Mesenchymal stem cell (in vitro differentiated cells and primary cell): ENCODE measurements around the gene GSTK1.

Experiments
- DNase-seq: peaks from one replicate; pipeline ENCODE4 v3.0.0-alpha.2; 2013
- H2AFZ ChIP-seq: one replicate; pipeline ENCODE4 v1.6.1; 2013; ENCODE audit warnings: low read depth, mild to moderate bottlenecking, control low read depth, inconsistent platforms, low read length, moderate library complexity
- H2AK5ac ChIP-seq: 2 replicates; pipeline ENCODE4 v1.6.1; 2013; ENCODE audit warnings: low read length, moderate library complexity, mild to moderate bottlenecking, inconsistent platforms; ENCODE audit not compliant: severe bottlenecking
- H2BK120ac ChIP-seq: one replicate; pipeline ENCODE4 v1.6.1; 2013; ENCODE audit warnings: low read depth, mild to moderate bottlenecking, inconsistent platforms, low read length, moderate library complexity
- H2BK12ac ChIP-seq, 2 experiments: one replicate each; pipeline ENCODE4 v1.6.1; 2013; ENCODE audit warnings: inconsistent platforms in 2 of 2, low read length in 2 of 2, mild to moderate bottlenecking in 2 of 2, moderate library complexity in 2 of 2, control low read depth in 1 of 2
- H2BK15ac ChIP-seq: one replicate; pipeline ENCODE4 v1.6.1; 2013; ENCODE audit warnings: mild to moderate bottlenecking, low read depth, inconsistent platforms; ENCODE audit not compliant: poor library complexity, severe bottlenecking
- H2BK5ac ChIP-seq: 2 replicates; pipeline ENCODE4 v1.6.1; 2013; ENCODE audit warnings: low read depth, mild to moderate bottlenecking, low read length, control low read depth, inconsistent platforms; ENCODE audit not compliant: poor library complexity, severe bottlenecking
- H3K14ac ChIP-seq, 2 experiments: one replicate each; pipeline ENCODE4 v1.6.1; 2013; ENCODE audit warnings: inconsistent platforms in 2 of 2, low read length in 2 of 2, control low read depth in 1 of 2, mild to moderate bottlenecking in 1 of 2, moderate library complexity in 1 of 2
- H3K18ac ChIP-seq, 2 experiments: one replicate each; pipeline ENCODE4 v1.6.1; 2013; ENCODE audit warnings: inconsistent platforms in 2 of 2, low read length in 2 of 2, control low read depth in 1 of 2, low read depth in 1 of 2, mild to moderate bottlenecking in 1 of 2
- H3K23ac ChIP-seq, 2 experiments: one replicate each; pipeline ENCODE4 v1.6.1; 2013; ENCODE audit warnings: inconsistent platforms in 2 of 2, low read length in 2 of 2, mild to moderate bottlenecking in 2 of 2, moderate library complexity in 2 of 2, control low read depth in 1 of 2
- H3K27ac ChIP-seq: 2 replicates; pipeline ENCODE4 v1.5.1; 2013; ENCODE audit warnings: mild to moderate bottlenecking, moderate library complexity, low read length, control low read depth, inconsistent platforms; ENCODE audit not compliant: poor library complexity, severe bottlenecking
- H3K27me3 ChIP-seq, 2 experiments: 2 replicates each; pipeline versions ENCODE4 v1.6.1 to v1.7.0; 2013; ENCODE audit warnings: low read length in 2 of 2, mild to moderate bottlenecking in 2 of 2, moderate library complexity in 2 of 2, control low read depth in 1 of 2, inconsistent platforms in 1 of 2; ENCODE audit not compliant: control insufficient read depth in 1 of 2, insufficient read depth in 1 of 2
- H3K36me3 ChIP-seq, 2 experiments: 2 replicates each; pipeline versions ENCODE4 v1.6.1 to v1.7.0; 2013; ENCODE audit warnings: low read length in 2 of 2, control low read depth in 1 of 2, inconsistent platforms in 1 of 2, low read depth in 1 of 2, mild to moderate bottlenecking in 1 of 2; ENCODE audit not compliant: insufficient read depth in 2 of 2, control insufficient read depth in 1 of 2
- H3K4ac ChIP-seq, 2 experiments: one replicate each; pipeline ENCODE4 v1.6.1; 2013; ENCODE audit warnings: inconsistent platforms in 2 of 2, low read length in 2 of 2, mild to moderate bottlenecking in 2 of 2, moderate library complexity in 2 of 2, control low read depth in 1 of 2, low read depth in 1 of 2
- H3K4me1 ChIP-seq: 2 replicates; pipeline ENCODE4 v1.6.1; 2013; ENCODE audit warnings: low read depth, low read length, control low read depth; ENCODE audit not compliant: control insufficient read depth, insufficient read depth
- H3K4me2 ChIP-seq: 2 replicates; pipeline ENCODE4 v1.6.1; 2013; ENCODE audit warnings: low read length, mild to moderate bottlenecking, inconsistent platforms; ENCODE audit not compliant: poor library complexity, severe bottlenecking
- H3K4me3 ChIP-seq, 2 experiments: 2 replicates each; pipeline versions ENCODE4 v1.5.1 to v1.7.0; 2013; ENCODE audit warnings: low read length in 2 of 2, mild to moderate bottlenecking in 2 of 2, control low read depth in 1 of 2, low read depth in 1 of 2; ENCODE audit not compliant: insufficient read depth in 1 of 2
- H3K79me1 ChIP-seq: replicated peaks from 2 replicates; pipeline ENCODE4 v1.6.1; 2013; ENCODE audit warnings: mild to moderate bottlenecking, control low read depth, low read length, inconsistent platforms; ENCODE audit not compliant: poor library complexity, severe bottlenecking
- H3K9ac ChIP-seq: 2 replicates; pipeline ENCODE4 v1.7.0; 2013; ENCODE audit warnings: mild to moderate bottlenecking, low read length, moderate library complexity
- H3K9me3 ChIP-seq: 2 replicates; pipeline ENCODE4 v1.7.0; 2013; ENCODE audit warnings: mild to moderate bottlenecking, low read length; ENCODE audit not compliant: control insufficient read depth
- H4K8ac ChIP-seq: one replicate; pipeline ENCODE4 v1.6.1; 2013; ENCODE audit warnings: inconsistent platforms, mild to moderate bottlenecking, low read length, moderate library complexity
- H4K91ac ChIP-seq: one replicate; pipeline ENCODE4 v1.6.1; 2013; ENCODE audit warnings: mild to moderate bottlenecking, low read length, inconsistent platforms
- WGBS: methylation state at CpG from one replicate; pipeline ENCODE4 v1.1.7; 2013; ENCODE audit warnings: mixed read lengths; 5-methylcytosine and 5-hydroxymethylcytosine counted together

Gene GSTK1

GRCh38 chr7:143227806-143228205 lies 35.4 kb upstream of the GSTK1 start:
- H2BK15ac ChIP-seq, result no peak overlapping the region
- H3K18ac ChIP-seq, result no peak overlapping the region
- no peak overlapping the region for H4K8ac ChIP-seq
- no peak overlapping the region for H3K9ac ChIP-seq
- H3K27ac ChIP-seq, result no peak overlapping the region
- no peak for DNase-seq
- no peak overlapping the region for H4K91ac ChIP-seq
- H2AK5ac ChIP-seq, result no peak overlapping the region
- no peaks in the 10 kb centered on the region for H3K9me3 ChIP-seq
- H3K79me1 ChIP-seq, result no peaks in the 10 kb centered on the region
- 75% methylated on average over 1 of the region's 1 CpG for WGBS
- no peak overlapping the region for H3K4me3 ChIP-seq
- H3K14ac ChIP-seq, result no peak overlapping the region
- H3K4ac ChIP-seq, result no peak overlapping the region
- H3K36me3 ChIP-seq, result no peaks in the 10 kb centered on the region
- no peak overlapping the region for H2BK120ac ChIP-seq
- H2AFZ ChIP-seq, result no peak overlapping the region
- H3K4me1 ChIP-seq, result no peaks in the 10 kb centered on the region
- H3K4me2 ChIP-seq, result no peak overlapping the region
- H3K27me3 ChIP-seq, result peaks cover 14 to 27% of the 10 kb centered on the region in 2 experiments
- no peak overlapping the region for H3K23ac ChIP-seq
- no peak overlapping the region for H2BK5ac ChIP-seq
- H2BK12ac ChIP-seq, result no peak overlapping the region

- H3K4me2 ChIP-seq, result no peak overlapping the region
- H3K4me3 ChIP-seq, result no peak overlapping the region
- H3K18ac ChIP-seq, result no peak overlapping the region
- no peak overlapping the region for H2AK5ac ChIP-seq
- no peaks in the 10 kb centered on the region for H3K79me1 ChIP-seq
- H3K9me3 ChIP-seq, result peaks cover 12% of the 10 kb centered on the region
- H4K8ac ChIP-seq, result no peak overlapping the region
- no peak overlapping the region for H4K91ac ChIP-seq
- no peaks in the 10 kb centered on the region for H3K4me1 ChIP-seq
- peaks cover 4 to 13% of the 10 kb centered on the region in 2 experiments for H3K27me3 ChIP-seq
- H3K4ac ChIP-seq, result no peak overlapping the region
- H3K36me3 ChIP-seq, result no peaks in the 10 kb centered on the region
- no peak overlapping the region for H3K27ac ChIP-seq
- no peak overlapping the region for H3K23ac ChIP-seq
- 29% methylated on average over 6 of the region's 9 CpGs for WGBS
- no peak overlapping the region for H2AFZ ChIP-seq
- no peak overlapping the region for H2BK5ac ChIP-seq
- DNase-seq, result no peak
- no peak overlapping the region for H2BK12ac ChIP-seq
- no peak overlapping the region for H2BK120ac ChIP-seq
- no peak overlapping the region for H3K14ac ChIP-seq
- H2BK15ac ChIP-seq, result no peak overlapping the region
- no peak overlapping the region for H3K9ac ChIP-seq
These were observed 34.0 kb upstream of the GSTK1 start for GRCh38 chr7:143229054-143229790.

GRCh38 chr7:143230602-143231457 lies 32.4 kb upstream of the GSTK1 start:
- Histone ChIP-seq H3K4ac (no peak overlapping the region), H4K91ac (no peak overlapping the region), H3K9me3 (peaks cover 20% of the 10 kb centered on the region), H4K8ac (no peak overlapping the region), H2BK12ac (no peak overlapping the region), H3K18ac (no peak overlapping the region), H3K9ac (no peak overlapping the region), H3K4me3 (no peak overlapping the region), H3K27ac (no peak overlapping the region), H2AFZ (no peak overlapping the region), H3K14ac (peak overlapping the region in 1 of 2 experiments; percentile 86), H2BK120ac (no peak overlapping the region), H3K79me1 (no peaks in the 10 kb centered on the region), H3K36me3 (no peaks in the 10 kb centered on the region), H2AK5ac (no peak overlapping the region), H2BK15ac (no peak overlapping the region), H3K27me3 (no peaks in the 10 kb centered on the region), H2BK5ac (no peak overlapping the region), H3K4me2 (no peak overlapping the region), H3K23ac (no peak overlapping the region), H3K4me1 (no peaks in the 10 kb centered on the region)
- no peak for DNase-seq
- WGBS, result 96% methylated on average over 2 of the region's 2 CpGs

GRCh38 chr7:143233816-143234532 lies 29.3 kb upstream of the GSTK1 start:
- no peak overlapping the region for H3K4me2 ChIP-seq
- H3K36me3 ChIP-seq, result no peaks in the 10 kb centered on the region
- H3K4ac ChIP-seq, result no peak overlapping the region
- no peak overlapping the region for H2BK5ac ChIP-seq
- no peak overlapping the region for H3K9ac ChIP-seq
- no peaks in the 10 kb centered on the region for H3K4me1 ChIP-seq
- no peak overlapping the region for H2BK12ac ChIP-seq
- H3K23ac ChIP-seq, result no peak overlapping the region
- no peak overlapping the region for H2AK5ac ChIP-seq
- whole genome bisulfite sequencing, result no CpG with 5 or more reads among the region's 2 CpGs
- no peak overlapping the region for H4K8ac ChIP-seq
- H2BK120ac ChIP-seq, result no peak overlapping the region
- no peak overlapping the region for H2BK15ac ChIP-seq
- no peaks in the 10 kb centered on the region for H3K27me3 ChIP-seq
- H3K18ac ChIP-seq, result no peak overlapping the region
- H4K91ac ChIP-seq, result no peak overlapping the region
- no peak overlapping the region for H3K4me3 ChIP-seq
- H2AFZ ChIP-seq, result no peak overlapping the region
- no peak for DNase-seq
- H3K9me3 ChIP-seq, result peaks cover 34% of the 10 kb centered on the region
- no peak overlapping the region for H3K14ac ChIP-seq
- H3K27ac ChIP-seq, result no peak overlapping the region
- no peaks in the 10 kb centered on the region for H3K79me1 ChIP-seq
